B cell (primary cell): Measurements from ENCODE around the gene STXBP5L. TPM values are rescaled to one million over a fixed set of nuclear protein-coding genes. Genes with fewer than 3 reads are reported as not detected.

Source experiments
- ATAC-seq: fragments of 200-7000 bp; cut with Tn5 transposase; one replicate; pipeline ENCODE4 v1.10.0; 2021; ENCODE audit warnings: low read depth, mild to moderate bottlenecking, moderate number of reproducible peaks, moderate library complexity
- CTCF ChIA-PET: fragments of 350-600 bp; sonication (Branson Sonifier 250); formaldehyde crosslinking; loops from one replicate; lab custom pipeline; 2021; ENCODE audit warnings: antibody characterized with exemption, inconsistent platforms; lab: Charles Lee
- POLR2A ChIA-PET: fragments of 350-600 bp; sonication (Branson Sonifier 250); formaldehyde crosslinking; loops from one replicate; lab custom pipeline; 2021; ENCODE audit warnings: antibody characterized with exemption; lab: Charles Lee
- DNase-seq: peaks from one replicate; pipeline ENCODE4 v3.0.0; 2013
- H2AFZ ChIP-seq: 2 replicates; pipeline ENCODE4 v1.6.1; 2012; ENCODE audit warnings: mild to moderate bottlenecking, low read depth, low read length; ENCODE audit not compliant: insufficient read depth, poor library complexity, severe bottlenecking
- H3K27ac ChIP-seq, 2 donors: 1 replicate in 1 of 2; 2 replicates in 1 of 2; pipeline ENCODE4 v1.5.1; 2012 to 2013; ENCODE audit warnings: low read length in 2 of 2, mild to moderate bottlenecking in 2 of 2, moderate library complexity in 1 of 2
- H3K27me3 ChIP-seq, 4 experiments: fragments of 200-600 bp in 1 of 4; sonication (generic) in 1 of 4; replicated peaks in 1 of 4; 1 replicate in 2 of 4; 2 replicates in 2 of 4; pipeline versions ENCODE4 v1.6.1 to v1.7.0; 2013 to 2016; ENCODE audit warnings: low read length in 3 of 4, mild to moderate bottlenecking in 2 of 4, mixed read lengths in 1 of 4, moderate library complexity in 1 of 4; ENCODE audit not compliant: insufficient read depth in 4 of 4, control insufficient read depth in 3 of 4; ENCODE audit errors: control extremely low read depth in 1 of 4
- H3K36me3 ChIP-seq, 2 experiments: replicated peaks in 1 of 2; 1 replicate in 1 of 2; 2 replicates in 1 of 2; pipeline versions ENCODE4 v1.6.1 to v1.7.1; 2013; ENCODE audit warnings: low read length in 1 of 2; ENCODE audit not compliant: insufficient read depth in 2 of 2, control insufficient read depth in 1 of 2; ENCODE audit errors: control extremely low read depth in 1 of 2, extremely low read depth in 1 of 2
- H3K4me1 ChIP-seq, 2 donors: fragments of 200-600 bp in 1 of 2; sonication (generic) in 1 of 2; 1 replicate in 1 of 2; 2 replicates in 1 of 2; pipeline versions ENCODE4 v1.5.1 to v1.6.1; 2013 to 2017; ENCODE audit warnings: low read length in 2 of 2; ENCODE audit not compliant: control insufficient read depth in 2 of 2, insufficient read depth in 2 of 2
- H3K4me2 ChIP-seq: replicated peaks from 2 replicates; pipeline ENCODE3; 2012; ENCODE audit warnings: mild to moderate bottlenecking, low read depth, low read length; ENCODE audit not compliant: poor library complexity, severe bottlenecking
- H3K4me3 ChIP-seq, 5 experiments: fragments of 200-600 bp in 1 of 5; sonication (generic) in 1 of 5; 1 replicate in 3 of 5; 2 replicates in 2 of 5; pipeline versions ENCODE4 v1.5.1 to v1.7.0; 2011 to 2016; ENCODE audit warnings: low read length in 4 of 5, mild to moderate bottlenecking in 4 of 5, low read depth in 2 of 5, control low read depth in 1 of 5, moderate library complexity in 1 of 5; ENCODE audit not compliant: insufficient read depth in 1 of 5; ENCODE audit errors: control extremely low read depth in 1 of 5, extremely low read depth in 1 of 5
- H3K79me2 ChIP-seq: fragments of 200-600 bp; sonication (generic); one replicate; pipeline ENCODE4 v1.6.0; 2016; ENCODE audit warnings: low read length; ENCODE audit not compliant: control insufficient read depth, insufficient read depth
- H3K9ac ChIP-seq: fragments of 200-600 bp; sonication (generic); 2 replicates; pipeline ENCODE4 v1.6.1; 2017; ENCODE audit warnings: mild to moderate bottlenecking, low read length, moderate library complexity
- H3K9me3 ChIP-seq, 3 donors: one replicate each; pipeline versions ENCODE4 v1.6.1 to v1.7.1; 2013; ENCODE audit warnings: low read length in 2 of 3; ENCODE audit not compliant: control insufficient read depth in 2 of 3, insufficient read depth in 1 of 3; ENCODE audit errors: control extremely low read depth in 1 of 3
- H4K20me1 ChIP-seq: 2 replicates; pipeline ENCODE4 v1.6.0; 2012; ENCODE audit warnings: mild to moderate bottlenecking, low read length; ENCODE audit not compliant: insufficient read depth, control insufficient read depth, poor library complexity, severe bottlenecking
- H3K27ac Mint-ChIP-seq: one replicate; pipeline ENCODE4 v1.8.0; 2021; ENCODE audit warnings: mixed read lengths
- H3K27me3 Mint-ChIP-seq: one replicate; pipeline ENCODE4 v1.8.0; 2021; ENCODE audit warnings: mixed read lengths
- H3K4me1 Mint-ChIP-seq: one replicate; pipeline ENCODE4 v1.8.0; 2021; ENCODE audit warnings: mixed read lengths
- H3K4me3 Mint-ChIP-seq: one replicate; pipeline ENCODE4 v1.8.0; 2021; ENCODE audit warnings: mixed read lengths
- H3K9me3 Mint-ChIP-seq: one replicate; pipeline ENCODE4 v1.8.0; 2022; ENCODE audit warnings: mixed read lengths; ENCODE audit not compliant: insufficient read depth
- CTCF ChIP-seq: fragments of 200-600 bp; IDR thresholded peaks from one replicate; pipeline ENCODE4 v1.8.0; 2022; ENCODE audit warnings: antibody characterized with exemption, mild to moderate bottlenecking
- EZH2 ChIP-seq: IDR thresholded peaks from 2 replicates; pipeline ENCODE4 v1.6.1; 2012; ENCODE audit warnings: borderline replicate concordance, low read depth, mild to moderate bottlenecking, moderate library complexity, low read length; ENCODE audit not compliant: insufficient read depth, poor library complexity, severe bottlenecking
- WGBS: methylation state at CpG from one replicate; pipeline ENCODE4 v1.1.5; 2013; ENCODE audit warnings: missing lambda C conversion rate; ENCODE audit not compliant: insufficient coverage; 5-methylcytosine and 5-hydroxymethylcytosine counted together
- intact Hi-C: fragments of 100-400 bp; cut with micrococcal nuclease; formaldehyde crosslinking; loops from one replicate; pipeline ENCODE4 v1.10.0; 2022
- polyA plus RNA-seq: library from polyadenylated mRNA; depleted of rRNA; stranded (reverse); fragments of >200 nt; gene quantifications from 2 replicates; pipeline ENCODE4 v1.2.3, GENCODE V29; 2012
- total RNA-seq, 2 donors: library from RNA; stranded (reverse); fragments of 120-200 nt in 1 of 2; gene quantifications; 1 replicate in 1 of 2; 2 replicates in 1 of 2; pipeline versions ENCODE4 v1.2.3 to v1.2.4, GENCODE V29; 2013 to 2022

Gene STXBP5L
- total and polyA plus RNA-seq, 2 donors (not counting 1 experiment from before 2014, with no cell fraction given) = not detected

- Histone ChIP-seq H3K9me3 (peaks cover 0 to 6% (median 1%) of the 10 kb centered on the region in 3 donors), H3K27ac (no peak overlapping the region), H3K36me3 (no peaks in the 10 kb centered on the region), H3K79me2 (no peaks in the 10 kb centered on the region), H3K4me1 (no peaks in the 10 kb centered on the region), H4K20me1 (no peaks in the 10 kb centered on the region), H2AFZ (no peak overlapping the region), H3K9ac (no peak overlapping the region), H3K4me3 (no peak overlapping the region), H3K4me2 (no peak overlapping the region), H3K27me3 (no peaks in the 10 kb centered on the region)
- ChIA-PET CTCF (no interaction called here), POLR2A (no interaction called here)
- intact Hi-C loops = no loop called here
- H3K4me1 Mint-ChIP-seq = no peaks in the 10 kb centered on the region
- DNase-seq (no peak), ATAC-seq (no peak)
- H3K9me3 Mint-ChIP-seq = peaks cover 2% of the 10 kb centered on the region
- no peaks in the 10 kb centered on the region for H3K27me3 Mint-ChIP-seq
- no peak for TF ChIP-seq CTCF
- no peak for TF ChIP-seq EZH2
- H3K4me3 Mint-ChIP-seq = no peak overlapping the region
- 87% methylated on average over 11 of the region's 15 CpGs for WGBS
- H3K27ac Mint-ChIP-seq = no peak overlapping the region
Observed at GRCh38 chr3:121111914-121112612, 204.1 kb downstream of the STXBP5L start.

GRCh38 chr3:121126033-121126706 is 218.2 kb downstream of the STXBP5L start:
- no peaks in the 10 kb centered on the region for H4K20me1 ChIP-seq
- no peaks in the 10 kb centered on the region for H3K27me3 ChIP-seq
- H3K27ac ChIP-seq = no peak overlapping the region
- ATAC-seq = no peak
- no peak overlapping the region for H3K4me3 ChIP-seq
- H3K79me2 ChIP-seq = no peaks in the 10 kb centered on the region
- TF ChIP-seq EZH2 = no peak
- TF ChIP-seq CTCF = no peak
- H2AFZ ChIP-seq = no peak overlapping the region
- ChIA-PET CTCF (no interaction called here), POLR2A (no interaction called here)
- no peak overlapping the region for H3K27ac Mint-ChIP-seq
- H3K4me1 ChIP-seq = no peaks in the 10 kb centered on the region
- no peak overlapping the region for H3K9ac ChIP-seq
- no peaks in the 10 kb centered on the region for H3K4me1 Mint-ChIP-seq
- no peak overlapping the region for H3K4me2 ChIP-seq
- H3K4me3 Mint-ChIP-seq = no peak overlapping the region
- no peaks in the 10 kb centered on the region for H3K9me3 Mint-ChIP-seq
- no peaks in the 10 kb centered on the region for H3K36me3 ChIP-seq
- H3K9me3 ChIP-seq = no peaks in the 10 kb centered on the region
- WGBS = no CpG with 5 or more reads among the region's 1 CpG
- no peak for DNase-seq
- H3K27me3 Mint-ChIP-seq = no peaks in the 10 kb centered on the region
- intact Hi-C loops = no loop called here
